ENCODE measurements around the gene CSF3.
A peak's percentile ranks its signal among the peaks of the same experiment; 100 is the strongest.

Gene CSF3

DNA sequence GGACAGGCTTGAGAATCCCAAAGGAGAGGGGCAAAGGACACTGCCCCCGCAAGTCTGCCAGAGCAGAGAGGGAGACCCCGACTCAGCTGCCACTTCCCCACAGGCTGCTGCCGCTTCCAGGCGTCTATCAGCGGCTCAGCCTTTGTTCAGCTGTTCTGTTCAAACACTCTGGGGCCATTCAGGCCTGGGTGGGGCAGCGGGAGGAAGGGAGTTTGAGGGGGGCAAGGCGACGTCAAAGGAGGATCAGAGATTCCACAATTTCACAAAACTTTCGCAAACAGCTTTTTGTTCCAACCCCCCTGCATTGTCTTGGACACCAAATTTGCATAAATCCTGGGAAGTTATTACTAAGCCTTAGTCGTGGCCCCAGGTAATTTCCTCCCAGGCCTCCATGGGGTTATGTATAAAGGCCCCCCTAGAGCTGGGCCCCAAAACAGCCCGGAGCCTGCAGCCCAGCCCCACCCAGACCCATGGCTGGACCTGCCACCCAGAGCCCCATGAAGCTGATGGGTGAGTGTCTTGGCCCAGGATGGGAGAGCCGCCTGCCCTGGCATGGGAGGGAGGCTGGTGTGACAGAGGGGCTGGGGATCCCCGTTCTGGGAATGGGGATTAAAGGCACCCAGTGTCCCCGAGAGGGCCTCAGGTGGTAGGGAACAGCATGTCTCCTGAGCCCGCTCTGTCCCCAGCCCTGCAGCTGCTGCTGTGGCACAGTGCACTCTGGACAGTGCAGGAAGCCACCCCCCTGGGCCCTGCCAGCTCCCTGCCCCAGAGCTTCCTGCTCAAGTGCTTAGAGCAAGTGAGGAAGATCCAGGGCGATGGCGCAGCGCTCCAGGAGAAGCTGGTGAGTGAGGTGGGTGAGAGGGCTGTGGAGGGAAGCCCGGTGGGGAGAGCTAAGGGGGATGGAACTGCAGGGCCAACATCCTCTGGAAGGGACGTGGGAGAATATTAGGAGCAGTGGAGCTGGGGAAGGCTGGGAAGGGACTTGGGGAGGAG, at the start of gene CSF3:
CSF3 (plus strand) TSS at position 436 of the 993 bp plus-strand sequence; CDS start at position 471, 35 bp downstream.
- DNase-seq = no peak

GRCh38 chr17:39966771-39967170, 48.5 kb upstream of the CSF3 start:
- DNase-seq = no peak

GRCh38 chr17:39968761-39969160, 46.5 kb upstream of the CSF3 start:
- no peak for DNase-seq

- no peak for DNase-seq
Observed at GRCh38 chr17:39969375-39969774, 45.9 kb upstream of the CSF3 start.

- DNase-seq = no peak
Observed at GRCh38 chr17:39970157-39970692, 45.0 kb upstream of the CSF3 start.

- no peak for DNase-seq
Observed at GRCh38 chr17:39971076-39971603, 44.1 kb upstream of the CSF3 start.

DNA sequence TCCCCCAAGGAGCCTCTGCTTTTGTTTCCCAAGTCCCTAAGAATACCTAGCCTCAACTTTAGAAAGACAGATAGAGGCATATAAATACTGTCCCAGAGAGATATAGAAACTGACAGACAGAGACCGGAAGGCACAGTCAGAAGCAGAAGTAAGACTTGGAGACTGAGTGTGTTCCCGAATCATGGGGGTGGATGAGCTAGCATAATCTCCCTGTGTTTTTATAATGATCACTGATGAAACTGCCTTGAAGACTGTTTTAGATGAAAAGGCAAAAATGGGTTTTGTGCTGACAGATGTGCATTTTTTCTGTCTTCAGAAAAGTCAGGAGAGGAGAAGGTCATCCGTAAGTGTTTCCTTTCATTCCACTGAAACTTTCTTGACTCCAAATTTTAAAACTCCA, 43.0 kb upstream of the CSF3 start:
- DNase-seq = peak; percentile 56

GRCh38 chr17:39973496-39973895, 41.7 kb upstream of the CSF3 start:
- no peak for DNase-seq

- no peak for DNase-seq
Observed at GRCh38 chr17:39974433-39974832, 40.8 kb upstream of the CSF3 start.

DNA sequence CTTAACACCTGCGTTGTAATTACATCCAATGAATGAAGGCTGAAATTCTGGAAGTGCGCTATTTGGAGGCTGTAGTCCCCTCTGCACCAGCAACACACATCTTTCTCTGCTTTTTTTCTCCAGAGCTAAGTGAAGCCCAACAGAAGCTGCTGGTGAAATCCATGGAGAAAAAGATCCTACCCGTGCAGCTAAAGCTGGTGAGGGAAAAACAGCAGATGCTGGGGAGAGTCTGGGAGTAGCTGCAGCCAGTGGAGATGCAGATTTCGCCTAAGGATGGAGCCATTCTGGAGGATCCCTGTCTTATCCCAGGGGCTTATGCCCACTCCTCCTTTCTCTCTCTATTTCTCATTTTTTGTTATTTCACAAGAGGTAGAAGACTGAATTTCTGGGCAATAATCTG, 39.4 kb upstream of the CSF3 start:
- no peak for DNase-seq

GRCh38 chr17:39979016-39979670, 36.1 kb upstream of the CSF3 start:
- no peak for DNase-seq

- peak; percentile 35 for DNase-seq
Observed at GRCh38 chr17:39979893-39980350, 35.3 kb upstream of the CSF3 start.

DNA sequence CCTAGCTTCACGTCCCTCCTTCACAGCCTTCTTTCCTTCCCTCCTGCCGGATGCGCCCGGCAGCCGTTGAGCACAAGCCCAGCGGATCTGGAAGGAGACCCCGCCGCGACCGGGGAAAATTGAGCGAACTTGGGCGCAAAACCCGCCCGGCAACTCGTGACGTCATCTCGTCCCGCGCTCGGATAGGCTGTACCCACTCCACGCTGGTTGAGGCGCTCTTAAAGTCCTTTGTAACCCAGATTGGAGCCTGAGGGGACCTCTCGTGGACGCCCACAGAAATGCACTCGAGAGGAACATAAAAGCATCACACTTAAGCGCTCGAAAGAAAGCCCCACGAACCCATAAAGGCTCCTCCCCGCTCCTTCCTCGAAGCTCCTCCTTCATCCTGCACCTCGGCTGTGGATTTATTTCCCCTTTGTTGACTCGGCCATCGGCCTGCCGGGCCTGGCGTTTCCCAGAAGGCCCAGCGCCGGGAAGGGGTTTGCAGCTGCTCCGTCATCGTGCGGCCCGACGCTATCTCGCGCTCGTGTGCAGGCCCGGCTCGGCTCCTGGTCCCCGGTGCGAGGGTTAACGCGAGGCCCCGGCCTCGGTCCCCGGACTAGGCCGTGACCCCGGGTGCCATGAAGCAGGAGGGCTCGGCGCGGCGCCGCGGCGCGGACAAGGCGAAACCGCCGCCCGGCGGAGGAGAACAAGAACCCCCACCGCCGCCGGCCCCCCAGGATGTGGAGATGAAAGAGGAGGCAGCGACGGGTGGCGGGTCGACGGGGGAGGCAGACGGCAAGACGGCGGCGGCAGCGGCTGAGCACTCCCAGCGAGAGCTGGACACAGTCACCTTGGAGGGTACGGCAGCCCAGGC, 34.7 kb upstream of the CSF3 start, which contains the start of gene PSMD3:
PSMD3 (plus strand) TSS at position 457 of the 856 bp plus-strand sequence; CDS start at position 621, 164 bp downstream.
- DNase-seq = peak; percentile 98

- DNase-seq = no peak
Observed at GRCh38 chr17:39981207-39981741, 34.0 kb upstream of the CSF3 start.

DNA sequence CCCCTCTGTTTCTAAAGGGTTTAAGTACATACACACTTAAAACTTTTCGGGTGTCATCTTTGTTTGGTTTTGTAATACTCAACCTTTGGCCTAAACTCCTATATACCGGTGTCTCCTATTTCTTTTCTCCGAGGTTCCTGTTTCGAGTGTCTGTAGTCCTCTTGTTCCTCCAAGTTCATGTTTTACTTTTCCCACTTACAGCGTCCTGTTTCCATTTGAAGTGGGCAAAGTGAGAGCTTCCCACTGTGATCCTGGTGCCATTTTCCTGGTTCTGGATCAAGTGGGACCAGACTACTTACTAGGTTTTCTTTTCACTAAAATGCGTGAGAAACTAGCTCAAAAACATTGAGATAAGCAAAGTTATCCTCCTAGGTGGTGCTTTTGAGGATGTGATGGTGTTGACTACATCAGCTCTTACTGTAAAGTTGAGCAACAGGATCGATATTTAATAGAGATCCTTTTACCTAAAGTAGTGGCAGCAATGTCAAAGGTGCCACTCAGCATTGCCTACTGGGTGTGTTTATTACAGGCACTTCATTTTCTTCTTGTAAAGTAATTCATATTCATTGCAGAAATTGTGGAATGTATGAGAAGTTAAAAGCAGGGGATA, 33.4 kb upstream of the CSF3 start:
- no peak for DNase-seq

DNA sequence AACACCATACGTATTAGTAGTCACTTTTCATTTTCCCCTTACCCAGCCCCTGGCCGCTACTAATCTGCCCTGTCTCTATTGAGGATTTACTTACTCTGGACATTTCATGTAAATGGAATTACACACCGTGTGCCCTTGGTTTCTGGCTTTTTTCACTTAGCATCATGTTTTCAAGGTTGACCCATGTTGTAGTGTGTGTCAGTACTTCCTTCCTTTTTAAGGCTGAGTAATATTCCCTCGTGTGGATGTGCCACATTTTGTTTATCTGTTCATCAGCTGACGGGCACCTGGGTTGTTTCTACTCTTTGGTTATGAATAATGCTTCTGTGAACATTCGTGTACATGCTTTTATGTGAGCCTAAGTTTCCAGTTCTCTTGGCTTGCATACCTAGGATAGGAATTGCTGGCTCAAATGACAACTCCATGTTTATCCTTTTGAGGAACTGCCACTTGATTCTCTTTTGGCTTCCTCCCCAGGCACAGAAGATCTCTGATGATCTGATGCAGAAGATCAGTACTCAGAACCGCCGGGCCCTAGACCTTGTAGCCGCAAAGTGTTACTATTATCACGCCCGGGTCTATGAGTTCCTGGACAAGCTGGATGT, 26.9 kb upstream of the CSF3 start:
- no peak for DNase-seq

GRCh38 chr17:39994448-39994847, 20.8 kb upstream of the CSF3 start:
- DNase-seq = no peak

GRCh38 chr17:39995438-39995837, 19.8 kb upstream of the CSF3 start:
- DNase-seq = no peak

DNA sequence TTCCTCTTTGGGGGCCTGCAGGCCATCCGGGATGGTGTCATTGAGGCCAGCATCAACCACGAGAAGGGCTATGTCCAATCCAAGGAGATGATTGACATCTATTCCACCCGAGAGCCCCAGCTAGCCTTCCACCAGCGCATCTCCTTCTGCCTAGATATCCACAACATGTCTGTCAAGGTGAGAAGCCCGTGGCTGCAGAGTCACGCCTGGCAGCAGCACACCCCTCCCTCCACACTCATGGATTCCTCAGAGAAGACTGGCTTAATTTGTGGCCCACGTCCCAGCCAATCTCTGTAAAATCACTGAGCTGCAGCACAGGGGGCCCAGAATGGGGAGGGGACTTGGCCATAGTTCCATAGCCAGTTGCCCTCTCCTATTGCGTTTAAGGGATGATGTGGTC, 19.1 kb upstream of the CSF3 start:
- no peak for DNase-seq

DNA sequence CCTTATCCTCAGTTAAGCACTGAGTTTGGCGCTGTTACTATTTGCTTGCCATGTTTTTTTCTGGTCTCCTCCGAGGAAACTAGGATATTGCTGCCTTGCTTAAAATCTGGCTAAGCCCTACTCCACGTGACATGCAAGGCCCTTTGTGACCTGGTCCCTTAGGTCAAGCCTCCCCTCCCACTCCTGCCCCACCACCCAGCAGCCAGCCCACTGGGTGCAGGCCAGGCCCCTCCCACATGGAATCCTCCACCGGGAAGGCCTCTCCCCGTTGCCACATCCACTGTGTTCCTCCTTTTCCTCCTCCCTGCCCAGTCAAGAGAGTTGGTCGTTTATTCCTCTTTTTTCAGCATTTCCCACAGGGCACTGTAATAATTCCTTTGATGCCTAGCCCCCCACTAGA, 18.4 kb upstream of the CSF3 start:
- DNase-seq = no peak

DNA sequence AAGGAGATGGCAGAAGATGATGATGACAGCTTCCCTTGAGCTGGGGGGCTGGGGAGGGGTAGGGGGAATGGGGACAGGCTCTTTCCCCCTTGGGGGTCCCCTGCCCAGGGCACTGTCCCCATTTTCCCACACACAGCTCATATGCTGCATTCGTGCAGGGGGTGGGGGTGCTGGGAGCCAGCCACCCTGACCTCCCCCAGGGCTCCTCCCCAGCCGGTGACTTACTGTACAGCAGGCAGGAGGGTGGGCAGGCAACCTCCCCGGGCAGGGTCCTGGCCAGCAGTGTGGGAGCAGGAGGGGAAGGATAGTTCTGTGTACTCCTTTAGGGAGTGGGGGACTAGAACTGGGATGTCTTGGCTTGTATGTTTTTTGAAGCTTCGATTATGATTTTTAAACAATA, 17.7 kb upstream of the CSF3 start:
- no peak for DNase-seq
